ENCODE measurements around the gene DLGAP1. TPM values are rescaled to one million over a fixed set of nuclear protein-coding genes. Genes with fewer than 3 reads are reported as not detected.

Gene DLGAP1
- total RNA-seq, 1 experiment from 2014 or later = 0.39 TPM

GRCh38 chr18:3916082-3916481 lies 539.0 kb downstream of the DLGAP1 start:
- ChIA-PET RAD21 (ENCODE audit: low non-redundant PET in 1 of 2, low total read pairs in 2 of 2, uncharacterized antibody in 2 of 2, unreplicated experiment in 2 of 2) (no interaction called here), POLR2A (no interaction called here), CTCF (no interaction called here)
- Histone ChIP-seq H3K79me2 (ENCODE audit: insufficient read depth, low read length) (no peaks in the 10 kb centered on the region), H3K4me2 (ENCODE audit: low read length) (no peak overlapping the region), H3K4me1 (ENCODE audit: control insufficient read depth in 1 of 2, insufficient read depth in 2 of 2, low read length in 2 of 2) (no peaks in the 10 kb centered on the region), H3K4me3 (replicated peaks in 1 of 2; ENCODE audit: low read depth in 1 of 2, low read length in 2 of 2) (no peak overlapping the region), H3K36me3 (ENCODE audit: control insufficient read depth in 1 of 2, insufficient read depth in 2 of 2, low read length in 2 of 2) (no peaks in the 10 kb centered on the region), H3K27me3 (ENCODE audit: insufficient read depth, low read length) (peaks cover 6% of the 10 kb centered on the region; the same call in 1 of the 2 replicates), H3K27ac (ENCODE audit: low read depth, low read length) (no peak overlapping the region), H2AFZ (ENCODE audit: low read depth, low read length, poor library complexity, severe bottlenecking) (no peak overlapping the region), H3K9me3 (ENCODE audit: control insufficient read depth in 1 of 2, insufficient read depth in 1 of 2, low read depth in 1 of 2, low read length in 2 of 2) (no peaks in the 10 kb centered on the region), H3K9ac (ENCODE audit: low read length) (no peak overlapping the region), H4K20me1 (ENCODE audit: insufficient read depth) (no peaks in the 10 kb centered on the region), H3K9me2 (ENCODE audit: insufficient read depth) (no peaks in the 10 kb centered on the region)
- DNase-seq (ENCODE audit: low read depth, low spot score) (no peak), ATAC-seq (no peak)
- no TSS peak for BruUV-seq (replicated peaks)
- no peak for TF ChIP-seq ZFX (IDR thresholded peaks at IDR 0.05)
- no peak for TF ChIP-seq EZH2phosphoT487 (IDR thresholded peaks at IDR 0.05; ENCODE audit: borderline replicate concordance)
- no peak for TF ChIP-seq RAD21 (IDR thresholded peaks at IDR 0.05; ENCODE audit: low read depth)
- TF ChIP-seq CBX3 (IDR thresholded peaks at IDR 0.05; ENCODE audit: low read depth) = no peak
- TF ChIP-seq TCF7L2 (IDR thresholded peaks at IDR 0.05; ENCODE audit: borderline replicate concordance, extremely low read depth, insufficient read depth, insufficient read length) = no peak
- TF ChIP-seq SIN3A (IDR thresholded peaks at IDR 0.05; ENCODE audit: low read depth) = no peak
- no peak for TF ChIP-seq POLR2A (IDR thresholded peaks at IDR 0.05; ENCODE audit: borderline replicate concordance, extremely low read depth, insufficient read depth, insufficient read length)
- no peak for TF ChIP-seq CEBPB (IDR thresholded peaks at IDR 0.05; ENCODE audit: low read depth)
- no peak for TF ChIP-seq EGR1 (IDR thresholded peaks at IDR 0.05; ENCODE audit: low read depth)
- TF ChIP-seq ZNF274 (IDR thresholded peaks at IDR 0.05; ENCODE audit: low read depth, low read length) = no peak
- TF ChIP-seq SRF (IDR thresholded peaks at IDR 0.05; ENCODE audit: low read depth) = no peak
- intact Hi-C loops (cut with micrococcal nuclease) = no loop called here

- no peaks in the 10 kb centered on the region for H3K4me1 ChIP-seq (ENCODE audit: control insufficient read depth in 1 of 2, insufficient read depth in 2 of 2, low read length in 2 of 2)
- TF ChIP-seq ATF3 (IDR thresholded peaks at IDR 0.05) = no peak
- TF ChIP-seq POLR2A (IDR thresholded peaks at IDR 0.05; ENCODE audit: borderline replicate concordance, extremely low read depth, insufficient read depth, insufficient read length) = no peak
- no TSS peak for BruUV-seq (replicated peaks)
- H3K9ac ChIP-seq (ENCODE audit: low read length) = no peak overlapping the region
- peaks cover 6% of the 10 kb centered on the region; the same call in 1 of the 2 replicates for H3K27me3 ChIP-seq (ENCODE audit: insufficient read depth, low read length)
- no peaks in the 10 kb centered on the region for H3K79me2 ChIP-seq (ENCODE audit: insufficient read depth, low read length)
- no peak overlapping the region for H2AFZ ChIP-seq (ENCODE audit: low read depth, low read length, poor library complexity, severe bottlenecking)
- no peak for DNase-seq (ENCODE audit: low read depth, low spot score)
- no peak for ATAC-seq
- no peaks in the 10 kb centered on the region for H3K9me3 ChIP-seq (ENCODE audit: control insufficient read depth in 1 of 2, insufficient read depth in 1 of 2, low read depth in 1 of 2, low read length in 2 of 2)
- no peak overlapping the region for H3K4me2 ChIP-seq (ENCODE audit: low read length)
- H3K4me3 ChIP-seq (replicated peaks in 1 of 2; ENCODE audit: low read depth in 1 of 2, low read length in 2 of 2) = no peak overlapping the region
- intact Hi-C loops (cut with micrococcal nuclease) = no loop called here
- no peaks in the 10 kb centered on the region for H3K9me2 ChIP-seq (ENCODE audit: insufficient read depth)
- H3K27ac ChIP-seq (ENCODE audit: low read depth, low read length) = no peak overlapping the region
- H4K20me1 ChIP-seq (ENCODE audit: insufficient read depth) = no peaks in the 10 kb centered on the region
- POLR2A ChIA-PET = no interaction called here
- no peaks in the 10 kb centered on the region for H3K36me3 ChIP-seq (ENCODE audit: control insufficient read depth in 1 of 2, insufficient read depth in 2 of 2, low read length in 2 of 2)
- RAD21 ChIA-PET (ENCODE audit: low non-redundant PET in 1 of 2, low total read pairs in 2 of 2, uncharacterized antibody in 2 of 2, unreplicated experiment in 2 of 2) = no interaction called here
- CTCF ChIA-PET = interaction anchor here (0.8 kb wide), 1 partner anchor 144 kb away, joined by 3 read pairs; no protein-coding TSS in a partner anchor
Measured at GRCh38 chr18:3914833-3915610, 540.1 kb downstream of the DLGAP1 start.

Data from HCT116 (cell line).